Stomach (tissue), 4 donors: Measurements from ENCODE around the gene REG1B.

Source experiments
- POLR2A ChIP-seq, 4 donors: fragments of 450-650 bp; IDR thresholded peaks; one replicate each; pipeline ENCODE4 v1.6.1; 2016; ENCODE audit warnings: antibody characterized with exemption in 4 of 4, control low read depth in 2 of 4, mild to moderate bottlenecking in 1 of 4, moderate library complexity in 1 of 4
- POLR2AphosphoS5 ChIP-seq, 3 donors: sonication (generic); formaldehyde crosslinking; IDR thresholded peaks; one replicate each; pipeline ENCODE4 v1.6.1; 2016; ENCODE audit warnings: antibody characterized with exemption in 3 of 3

GRCh38 chr2:79103214-79103613, 15.4 kb upstream of the REG1B start:
- TF ChIP-seq POLR2A (IDR thresholded peaks at IDR 0.05) (no peak), POLR2AphosphoS5 (IDR thresholded peaks at IDR 0.05) (no peak)
